GM12873 (cell line): Measurements from ENCODE around the gene GPC6.

Experiments used
- CTCF ChIP-seq: IDR thresholded peaks from 2 replicates; pipeline ENCODE4 v1.5.1; 2012; ENCODE audit warnings: low read depth, mild to moderate bottlenecking, moderate library complexity, low read length, control low read depth; ENCODE audit not compliant: insufficient read depth; ENCODE audit errors: missing control alignments

Gene GPC6

GRCh38 chr13:94212196-94212595 is 985.6 kb downstream of the GPC6 start:
- no peak for TF ChIP-seq CTCF

GRCh38 chr13:94214121-94214520 is 987.5 kb downstream of the GPC6 start:
- TF ChIP-seq CTCF: no peak

GRCh38 chr13:94214975-94215374 is 988.4 kb downstream of the GPC6 start:
- TF ChIP-seq CTCF: no peak

GRCh38 chr13:94216476-94216875 is 989.9 kb downstream of the GPC6 start:
- no peak for TF ChIP-seq CTCF

- TF ChIP-seq CTCF: no peak
These were observed 990.8 kb downstream of the GPC6 start for GRCh38 chr13:94217370-94217769.

- TF ChIP-seq CTCF: no peak
These were observed 991.9 kb downstream of the GPC6 start for GRCh38 chr13:94218537-94218936.

- TF ChIP-seq CTCF: no peak
These were observed 992.3 kb downstream of the GPC6 start for GRCh38 chr13:94218951-94219350.

GRCh38 chr13:94224670-94225069 is 998.1 kb downstream of the GPC6 start:
- no peak for TF ChIP-seq CTCF
